PC-3 (cell line): ENCODE data around the gene NHERF2.

Experiments used
- EZH2 ChIP-seq: fragments of 300-600 bp; sonication (generic); IDR thresholded peaks from one replicate; pipeline ENCODE4 v1.6.1; 2017; ENCODE audit warnings: antibody characterized with exemption, mild to moderate bottlenecking, low read length; ENCODE audit not compliant: unreplicated experiment
- TF ChIP-seq, protein P1 (sequence below): fragments of 300-600 bp; sonication (generic); conservative IDR thresholded peaks from 2 replicates; pipeline ENCODE4 v1.5.1; 2017; ENCODE audit warnings: antibody characterized with exemption, low read depth, mild to moderate bottlenecking, low read length

DNA sequence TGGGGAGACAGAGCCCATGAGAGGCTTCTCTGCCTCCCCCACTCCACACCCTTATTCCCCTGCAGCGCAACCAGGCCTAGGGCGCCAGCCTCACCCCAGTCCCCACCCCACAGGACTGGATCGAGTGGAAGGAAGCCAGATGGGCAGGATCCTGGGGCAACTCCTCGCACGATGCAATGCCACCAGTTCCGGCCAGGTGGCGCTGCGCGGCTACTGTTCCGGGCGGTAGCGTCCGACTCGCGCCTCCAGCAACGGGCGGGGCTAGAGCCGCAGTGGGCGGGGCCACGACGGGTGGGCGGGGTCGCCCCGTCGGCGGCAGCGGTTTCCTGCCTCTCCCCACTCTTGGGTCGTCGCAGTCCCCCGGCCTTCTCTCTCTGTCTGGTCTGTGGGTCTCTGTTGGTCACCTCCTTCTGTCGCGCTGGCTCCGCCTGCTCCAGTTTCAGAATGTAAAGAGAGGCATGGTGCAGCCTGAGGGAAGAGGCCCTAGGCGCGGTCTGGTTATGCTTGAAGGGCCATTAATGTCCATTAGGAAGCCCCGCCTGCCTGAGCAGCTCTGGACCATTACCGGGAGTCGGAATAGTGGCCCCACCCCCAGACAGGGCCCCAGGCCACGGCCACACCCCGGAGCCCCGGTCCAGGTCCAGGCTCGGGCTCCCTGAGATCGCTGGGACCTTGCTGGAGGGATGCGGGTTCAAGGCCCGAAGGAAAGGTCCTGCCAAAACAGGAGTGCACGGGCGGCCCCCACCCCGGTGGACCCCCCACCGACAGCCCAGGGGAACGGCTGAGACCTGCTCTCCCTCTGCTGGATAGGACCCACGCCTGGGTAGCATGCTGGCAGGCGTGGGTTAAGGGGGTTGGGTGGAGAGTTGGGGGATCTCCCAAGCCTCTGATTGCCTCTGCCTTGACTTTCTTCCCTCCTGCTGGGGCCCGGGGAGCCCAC lies 3.3 kb upstream of the NHERF2 start:
- no peak for TF ChIP-seq EZH2
- TF ChIP-seq, protein P1, sequence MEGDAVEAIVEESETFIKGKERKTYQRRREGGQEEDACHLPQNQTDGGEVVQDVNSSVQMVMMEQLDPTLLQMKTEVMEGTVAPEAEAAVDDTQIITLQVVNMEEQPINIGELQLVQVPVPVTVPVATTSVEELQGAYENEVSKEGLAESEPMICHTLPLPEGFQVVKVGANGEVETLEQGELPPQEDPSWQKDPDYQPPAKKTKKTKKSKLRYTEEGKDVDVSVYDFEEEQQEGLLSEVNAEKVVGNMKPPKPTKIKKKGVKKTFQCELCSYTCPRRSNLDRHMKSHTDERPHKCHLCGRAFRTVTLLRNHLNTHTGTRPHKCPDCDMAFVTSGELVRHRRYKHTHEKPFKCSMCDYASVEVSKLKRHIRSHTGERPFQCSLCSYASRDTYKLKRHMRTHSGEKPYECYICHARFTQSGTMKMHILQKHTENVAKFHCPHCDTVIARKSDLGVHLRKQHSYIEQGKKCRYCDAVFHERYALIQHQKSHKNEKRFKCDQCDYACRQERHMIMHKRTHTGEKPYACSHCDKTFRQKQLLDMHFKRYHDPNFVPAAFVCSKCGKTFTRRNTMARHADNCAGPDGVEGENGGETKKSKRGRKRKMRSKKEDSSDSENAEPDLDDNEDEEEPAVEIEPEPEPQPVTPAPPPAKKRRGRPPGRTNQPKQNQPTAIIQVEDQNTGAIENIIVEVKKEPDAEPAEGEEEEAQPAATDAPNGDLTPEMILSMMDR = peak; percentile 77
